ENCODE results near the gene NFIX.

- TF ChIP-seq CTCF (IDR thresholded peaks at IDR 0.05) = peak; percentile 23; the same call in 1 of the 2 replicates
- TF ChIP-seq TCF7L2 (IDR thresholded peaks at IDR 0.05; ENCODE audit: low read depth, low read length) = no peak
- TF ChIP-seq POLR2AphosphoS5 (IDR thresholded peaks at IDR 0.05; ENCODE audit: low read depth, low read length) = no peak
- TF ChIP-seq SIN3A (IDR thresholded peaks at IDR 0.05; ENCODE audit: borderline replicate concordance, insufficient read depth, low read depth, low read length) = no peak
- no peak for TF ChIP-seq REST (IDR thresholded peaks at IDR 0.05; ENCODE audit: insufficient read depth in 1 of 2, low read depth in 2 of 2, low read length in 1 of 2)
These were observed 106.5 kb downstream of the NFIX start for GRCh38 chr19:13101590-13102415.

All from Panc1 (cell line).